GM19193 (cell line): Measurements from ENCODE around the gene FNDC5.

ENCODE experiments used
- POLR2A ChIP-seq: IDR thresholded peaks from 4 replicates; pipeline ENCODE4 v1.6.1; 2011; ENCODE audit not compliant: insufficient read depth, insufficient read length; ENCODE audit errors: extremely low read depth

FNDC5 gene

GRCh38 chr1:32864375-32865019, 6.2 kb downstream of the FNDC5 start:
- TF ChIP-seq POLR2A: no peak

- TF ChIP-seq POLR2A: no peak
These were observed 6.8 kb downstream of the FNDC5 start for GRCh38 chr1:32863881-32864245.

GRCh38 chr1:32863218-32863880, 7.4 kb downstream of the FNDC5 start:
- TF ChIP-seq POLR2A: no peak

- no peak for TF ChIP-seq POLR2A
These were observed 8.6 kb downstream of the FNDC5 start for GRCh38 chr1:32861904-32862695.

GRCh38 chr1:32860566-32860965, 10.1 kb downstream of the FNDC5 start:
- TF ChIP-seq POLR2A: no peak

- no peak for TF ChIP-seq POLR2A
These were observed 10.8 kb downstream of the FNDC5 start for GRCh38 chr1:32859915-32860314.

GRCh38 chr1:32858791-32859190, 11.9 kb downstream of the FNDC5 start:
- no peak for TF ChIP-seq POLR2A

GRCh38 chr1:32858136-32858535, 12.6 kb downstream of the FNDC5 start:
- TF ChIP-seq POLR2A: no peak

GRCh38 chr1:32855861-32856617, 14.7 kb downstream of the FNDC5 start:
- TF ChIP-seq POLR2A: no peak

- no peak for TF ChIP-seq POLR2A
These were observed 22.2 kb downstream of the FNDC5 start for GRCh38 chr1:32848354-32849063.

- no peak for TF ChIP-seq POLR2A
These were observed 38.8 kb downstream of the FNDC5 start for GRCh38 chr1:32831878-32832277.

GRCh38 chr1:32830092-32830852, 40.4 kb downstream of the FNDC5 start:
- TF ChIP-seq POLR2A: no peak

GRCh38 chr1:32828341-32828740, 42.4 kb downstream of the FNDC5 start:
- no peak for TF ChIP-seq POLR2A

- TF ChIP-seq POLR2A: no peak
These were observed 45.5 kb downstream of the FNDC5 start for GRCh38 chr1:32825181-32825580.
